MCF 10A (cell line): Measurements from ENCODE around the gene CDC25A. TPM values are rescaled to one million over a fixed set of nuclear protein-coding genes. Genes with fewer than 3 reads are reported as not detected.

Source experiments
- Bru-seq: library from RNA; stranded (reverse); fragments of 400-500 nt; gene quantifications from one replicate; lab custom pipeline; 2021; lab: Mats Ljungman, UMichigan
- BruChase-seq, 2 experiments: library from RNA; stranded (reverse); fragments of 400-500 nt; gene quantifications; one replicate each; lab custom pipeline; 2021; lab: Mats Ljungman, UMichigan
- BruUV-seq: library from RNA; stranded (reverse); fragments of 400-500 nt; replicated peaks from 2 replicates; lab custom pipeline; 2021; lab: Mats Ljungman, UMichigan
- CTCF ChIA-PET: fragments of 300-600 bp; sonication (Branson Sonifier 250); formaldehyde crosslinking; extraction: SDS; loops from one replicate; lab custom pipeline; 2021; ENCODE audit warnings: antibody characterized with exemption, inconsistent platforms; lab: Yijun Ruan, JAX
- POLR2A ChIA-PET: fragments of 300-600, 350-650 bp; sonication (Branson Sonifier 250); formaldehyde crosslinking; extraction: SDS; loops from one replicate; lab custom pipeline; 2020; ENCODE audit warnings: antibody characterized with exemption, inconsistent platforms; lab: Yijun Ruan, JAX
- DNase-seq: peaks from one replicate; pipeline ENCODE4 v3.0.0-alpha.2; 2018; ENCODE audit not compliant: unreplicated experiment
- H3K27ac Mint-ChIP-seq: one replicate; pipeline ENCODE4 v1.8.0; 2022; ENCODE audit warnings: mild to moderate bottlenecking, low read depth, mixed read lengths; ENCODE audit not compliant: unreplicated experiment
- H3K27me3 Mint-ChIP-seq: one replicate; pipeline ENCODE4 v1.8.0; 2022; ENCODE audit warnings: mixed read lengths; ENCODE audit not compliant: insufficient read depth, unreplicated experiment
- H3K36me3 Mint-ChIP-seq: one replicate; pipeline ENCODE4 v1.8.0; 2022; ENCODE audit warnings: mild to moderate bottlenecking, moderate library complexity, mixed read lengths; ENCODE audit not compliant: insufficient read depth, unreplicated experiment
- H3K4me1 Mint-ChIP-seq: one replicate; pipeline ENCODE4 v1.8.0; 2022; ENCODE audit warnings: mixed read lengths; ENCODE audit not compliant: insufficient read depth, unreplicated experiment
- H3K4me3 Mint-ChIP-seq: one replicate; pipeline ENCODE4 v1.8.0; 2022; ENCODE audit warnings: mild to moderate bottlenecking, moderate library complexity, mixed read lengths; ENCODE audit not compliant: unreplicated experiment
- H3K9me3 Mint-ChIP-seq: one replicate; pipeline ENCODE4 v1.8.0; 2022; ENCODE audit warnings: mixed read lengths; ENCODE audit not compliant: unreplicated experiment
- intact Hi-C: fragments of 100-400 bp; cut with micrococcal nuclease; formaldehyde crosslinking; loops from 2 replicates; pipeline ENCODE4 v1.14.1; 2022
- long read RNA-seq: library from polyadenylated mRNA; stranded (forward); transcript quantifications from one replicate; pipeline ENCODE4 v2.0.0, GENCODE V29; 2022
- total RNA-seq: library from RNA; stranded (reverse); gene quantifications from 2 replicates; pipeline ENCODE4 v1.2.3, GENCODE V29; 2022
- TF ChIP-seq, protein P1 (sequence below): fragments of 200-600 bp; IDR thresholded peaks from one replicate; pipeline ENCODE4 v1.8.0; 2022; ENCODE audit warnings: antibody characterized with exemption, mild to moderate bottlenecking; ENCODE audit not compliant: unreplicated experiment

The CDC25A gene
- 7.3 and 8.6 TPM in 2 replicates for total RNA-seq
- Bru-seq, nascent RNA = percentile 54 among the genes with signal in this experiment
- BruChase-seq, experiment 1, labeled RNA remaining after a 6-hour chase = percentile 47 among the genes with signal in this experiment
- percentile 61 among the genes with signal in this experiment for BruChase-seq, experiment 2, labeled RNA remaining after a 2-hour chase
- long read RNA-seq, transcript CDC25A-201 (15 exons, 3,783 nt) = major isoform, 8 of 24 reads
- long read RNA-seq, partial matches to known transcripts = 7 of 24 reads
- long read RNA-seq, other reads (novel, unspliced or antisense) = 9 of 24 reads

DNA sequence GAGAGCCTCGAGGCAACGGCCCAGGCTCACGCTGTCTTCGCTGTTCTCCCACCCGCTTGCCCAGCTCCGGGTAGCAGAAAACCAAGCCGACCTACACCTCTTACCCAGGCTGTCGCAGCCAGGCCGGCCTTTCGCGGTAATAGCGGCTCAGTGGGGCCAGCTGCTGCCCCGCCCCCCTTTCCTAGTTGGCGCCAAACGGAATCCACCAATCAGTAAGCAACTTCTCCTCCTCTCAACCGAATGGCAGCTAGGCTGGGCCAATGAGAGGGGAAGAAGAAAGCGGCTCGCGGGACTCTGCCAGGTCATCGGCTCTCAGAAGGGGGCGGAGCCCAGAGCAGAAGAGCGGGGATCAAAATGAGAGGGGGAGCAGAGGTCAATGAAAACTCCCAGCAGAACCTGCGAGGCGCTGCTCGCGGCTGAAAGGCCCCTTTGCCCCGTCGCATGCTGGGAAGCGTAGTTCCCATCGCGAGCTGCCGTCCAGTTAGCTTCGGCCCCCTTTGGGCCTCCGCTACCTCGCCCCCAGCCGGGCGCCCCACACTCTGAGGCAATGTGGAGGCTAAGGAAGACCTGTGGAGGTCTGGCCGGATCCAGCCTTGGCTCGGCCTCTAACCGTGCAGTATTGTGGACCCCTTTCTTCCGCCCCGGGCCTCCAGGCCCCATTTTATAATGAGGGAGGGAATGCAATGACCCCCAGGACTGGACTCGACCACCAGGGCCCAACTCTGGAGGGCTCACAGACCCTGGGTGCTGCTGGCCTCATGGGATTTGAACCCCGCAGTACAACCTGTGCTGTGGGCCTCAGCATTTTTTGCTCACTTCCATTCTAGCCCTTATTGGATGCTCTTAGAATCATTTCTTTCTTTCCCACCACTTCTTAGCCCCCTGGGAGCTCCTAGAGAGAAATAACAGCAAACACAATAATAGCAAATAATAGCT is at the start of gene CDC25A:
CDC25A (minus strand) TSS at position 152 of the 936 bp plus-strand sequence. CDS start 470 bp downstream, outside the sequence.
- intact Hi-C loops = no loop called here
- H3K27ac Mint-ChIP-seq = peak within 1 kb of the TSS; percentile 13
- peaks cover 11% of the 10 kb centered on the region for H3K4me1 Mint-ChIP-seq
- peaks cover 17% of the 10 kb centered on the region for H3K36me3 Mint-ChIP-seq
- ChIA-PET CTCF (interaction anchor here (0.5 to 1.8 kb wide), 6 partner anchors 16 to 507 kb away, joined by 3 to 7 read pairs (median 3); no protein-coding TSS in a partner anchor), POLR2A (interaction anchor here (0.5 to 2.4 kb wide), 21 partner anchors 11 to 733 kb away, joined by 3 to 10 read pairs (median 3); partner anchors contain the start of genes ATRIP, CCDC51, TMA7 and ZNF589)
- peak; percentile 99 for DNase-seq
- TF ChIP-seq, protein P1, sequence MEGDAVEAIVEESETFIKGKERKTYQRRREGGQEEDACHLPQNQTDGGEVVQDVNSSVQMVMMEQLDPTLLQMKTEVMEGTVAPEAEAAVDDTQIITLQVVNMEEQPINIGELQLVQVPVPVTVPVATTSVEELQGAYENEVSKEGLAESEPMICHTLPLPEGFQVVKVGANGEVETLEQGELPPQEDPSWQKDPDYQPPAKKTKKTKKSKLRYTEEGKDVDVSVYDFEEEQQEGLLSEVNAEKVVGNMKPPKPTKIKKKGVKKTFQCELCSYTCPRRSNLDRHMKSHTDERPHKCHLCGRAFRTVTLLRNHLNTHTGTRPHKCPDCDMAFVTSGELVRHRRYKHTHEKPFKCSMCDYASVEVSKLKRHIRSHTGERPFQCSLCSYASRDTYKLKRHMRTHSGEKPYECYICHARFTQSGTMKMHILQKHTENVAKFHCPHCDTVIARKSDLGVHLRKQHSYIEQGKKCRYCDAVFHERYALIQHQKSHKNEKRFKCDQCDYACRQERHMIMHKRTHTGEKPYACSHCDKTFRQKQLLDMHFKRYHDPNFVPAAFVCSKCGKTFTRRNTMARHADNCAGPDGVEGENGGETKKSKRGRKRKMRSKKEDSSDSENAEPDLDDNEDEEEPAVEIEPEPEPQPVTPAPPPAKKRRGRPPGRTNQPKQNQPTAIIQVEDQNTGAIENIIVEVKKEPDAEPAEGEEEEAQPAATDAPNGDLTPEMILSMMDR = no peak
- no peaks in the 10 kb centered on the region for H3K27me3 Mint-ChIP-seq
- no peaks in the 10 kb centered on the region for H3K9me3 Mint-ChIP-seq
- H3K4me3 Mint-ChIP-seq = peak within 1 kb of the TSS; percentile 79
- BruUV-seq = no TSS peak

DNA sequence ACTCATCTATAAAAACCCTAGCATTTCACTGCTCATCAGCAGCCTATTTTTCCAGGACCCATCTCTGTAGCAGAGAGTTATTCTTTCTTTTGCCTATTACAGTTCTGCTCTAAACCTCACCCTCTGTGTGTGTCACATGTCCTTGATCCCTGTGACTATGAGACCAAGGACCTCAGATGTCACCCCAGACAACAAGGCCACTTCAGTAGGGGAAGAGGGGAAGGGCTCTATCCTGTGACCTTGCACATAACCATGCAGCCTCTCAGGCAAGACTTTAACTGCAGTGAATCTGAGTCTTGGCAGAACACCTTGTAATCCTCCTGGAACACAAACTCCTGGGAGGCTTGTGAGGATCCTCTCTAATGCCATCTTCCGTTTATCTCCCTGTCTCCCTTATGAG is 48.3 kb upstream of the CDC25A start:
- POLR2A ChIA-PET = interaction anchor here (1.1 kb wide), 2 partner anchors 22 to 32 kb away, joined by 3 read pairs; no protein-coding TSS in a partner anchor
- no peak for DNase-seq
- TF ChIP-seq, protein P1 = no peak
- Mint-ChIP-seq H3K9me3 (no peaks in the 10 kb centered on the region), H3K36me3 (peaks cover 4% of the 10 kb centered on the region), H3K4me3 (no peak overlapping the region), H3K27me3 (no peaks in the 10 kb centered on the region), H3K4me1 (peaks cover 11% of the 10 kb centered on the region), H3K27ac (no peak overlapping the region)
- CTCF ChIA-PET = interaction anchor here (0.6 to 1.8 kb wide), 4 partner anchors 42 to 318 kb away, joined by 3 to 7 read pairs (median 6); no protein-coding TSS in a partner anchor
- intact Hi-C loops = no loop called here
- BruUV-seq = no TSS peak

DNA sequence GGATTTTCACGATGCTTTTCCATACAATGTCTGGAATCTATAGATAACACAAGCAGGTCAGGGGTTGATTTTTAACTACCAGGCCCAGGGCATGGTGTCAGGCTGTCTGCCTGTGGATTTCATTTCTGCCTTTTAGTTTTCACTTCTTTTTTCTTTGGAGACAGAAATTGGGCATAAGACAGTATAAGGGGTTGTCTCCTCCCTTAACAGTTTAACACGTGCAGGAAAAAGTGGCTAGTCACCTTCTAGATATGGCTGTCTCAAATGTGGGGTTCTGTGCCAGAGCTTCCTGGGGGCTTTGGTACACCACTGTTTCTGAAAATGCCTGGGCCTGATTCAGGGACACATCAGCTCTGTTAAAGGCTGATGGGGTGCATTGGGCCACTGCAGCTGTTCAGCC is 45.3 kb upstream of the CDC25A start:
- Mint-ChIP-seq H3K4me1 (peaks cover 11% of the 10 kb centered on the region), H3K9me3 (no peaks in the 10 kb centered on the region), H3K4me3 (no peak overlapping the region), H3K27ac (no peak overlapping the region), H3K36me3 (no peaks in the 10 kb centered on the region), H3K27me3 (no peaks in the 10 kb centered on the region)
- DNase-seq = no peak
- TF ChIP-seq, protein P1 = no peak
- no TSS peak for BruUV-seq
- POLR2A ChIA-PET = interaction anchor here (0.7 to 0.9 kb wide), 3 partner anchors 35 to 325 kb away, joined by 3 read pairs; no protein-coding TSS in a partner anchor
- intact Hi-C loops = loop anchor here (2.0 kb wide), 2 partner anchors 35 to 39 kb away; no protein-coding TSS in a partner anchor
- CTCF ChIA-PET = interaction anchor here (0.6 to 2.0 kb wide), 6 partner anchors 11 to 202 kb away, joined by 3 to 8 read pairs (median 4); no protein-coding TSS in a partner anchor
